ENCODE data around the gene KYNU. TPM values are rescaled to one million over a fixed set of nuclear protein-coding genes. Genes with fewer than 3 reads are reported as not detected.
"Not testable (repeated sequence)": the region's sequence is repeated elsewhere in the genome, so short reads cannot be mapped to it uniquely, and the experiment has no call there.

KYNU gene
- total and polyA plus RNA-seq, 7 experiments from 2014 or later: 0.13 to 23.4 (median 1.4) TPM; not detected in 2

GRCh38 chr2:142903726-142904125, 26.3 kb downstream of the KYNU start:
- H3K27ac ChIP-seq (ENCODE audit: low read depth, low read length); H3K4me1 Mint-ChIP-seq; H3K27me3 ChIP-seq (ENCODE audit: control insufficient read depth in 2 of 2, insufficient read depth in 2 of 2, low read length in 2 of 2); H3K36me3 Mint-ChIP-seq; H3K9me3 ChIP-seq (ENCODE audit: control insufficient read depth in 2 of 3, low read length in 3 of 3); POLR2A ChIA-PET; DNase-seq; ATAC-seq; H3K27ac Mint-ChIP-seq; intact Hi-C loops (cut with micrococcal nuclease); CTCF ChIA-PET; H3K4me1 ChIP-seq (ENCODE audit: control insufficient read depth in 2 of 2, insufficient read depth in 2 of 2, low read length in 2 of 2); H3K9me3 Mint-ChIP-seq; H3K4me3 ChIP-seq (ENCODE audit: low read length); H3K4me3 Mint-ChIP-seq; H3K36me3 ChIP-seq (ENCODE audit: control insufficient read depth in 2 of 3, insufficient read depth in 3 of 3, low read length in 3 of 3): not testable (repeated sequence)
- H3K27me3 Mint-ChIP-seq: peaks cover 0 to 12% (median 2%) of the 10 kb centered on the region in 5 donors

GRCh38 chr2:142907653-142908052, 30.2 kb downstream of the KYNU start:
- CTCF ChIA-PET: no interaction called here
- DNase-seq: no peak
- no peak for ATAC-seq
- no peak overlapping the region for H3K4me3 Mint-ChIP-seq
- Histone ChIP-seq H3K9me3 (ENCODE audit: control insufficient read depth in 2 of 3, low read length in 3 of 3) (no peaks in the 10 kb centered on the region), H3K36me3 (ENCODE audit: control insufficient read depth in 2 of 3, insufficient read depth in 3 of 3, low read length in 3 of 3) (no peaks in the 10 kb centered on the region), H3K27ac (ENCODE audit: low read depth, low read length) (no peak overlapping the region), H3K4me1 (ENCODE audit: control insufficient read depth in 2 of 2, insufficient read depth in 2 of 2, low read length in 2 of 2) (no peaks in the 10 kb centered on the region), H3K27me3 (ENCODE audit: control insufficient read depth in 2 of 2, insufficient read depth in 2 of 2, low read length in 2 of 2) (no peaks in the 10 kb centered on the region), H3K4me3 (ENCODE audit: low read length) (no peak overlapping the region)
- no peaks in the 10 kb centered on the region for H3K27me3 Mint-ChIP-seq
- H3K27ac Mint-ChIP-seq: no peak overlapping the region
- POLR2A ChIA-PET: no interaction called here
- intact Hi-C loops (cut with micrococcal nuclease): no loop called here
- H3K9me3 Mint-ChIP-seq: peaks cover 0 to 2% (median 0%) of the 10 kb centered on the region in 11 donors
- H3K36me3 Mint-ChIP-seq: no peaks in the 10 kb centered on the region
- no peaks in the 10 kb centered on the region for H3K4me1 Mint-ChIP-seq

- H3K36me3 Mint-ChIP-seq: no peaks in the 10 kb centered on the region
- ChIA-PET POLR2A (no interaction called here), CTCF (no interaction called here)
- no peak overlapping the region for H3K4me3 Mint-ChIP-seq
- H3K27ac Mint-ChIP-seq: no peak overlapping the region
- Histone ChIP-seq H3K36me3 (ENCODE audit: control insufficient read depth in 2 of 3, insufficient read depth in 3 of 3, low read length in 3 of 3) (no peaks in the 10 kb centered on the region), H3K9me3 (ENCODE audit: control insufficient read depth in 2 of 3, low read length in 3 of 3) (no peaks in the 10 kb centered on the region), H3K4me1 (ENCODE audit: control insufficient read depth in 2 of 2, insufficient read depth in 2 of 2, low read length in 2 of 2) (no peaks in the 10 kb centered on the region), H3K4me3 (ENCODE audit: low read length) (no peak overlapping the region), H3K27me3 (ENCODE audit: control insufficient read depth in 2 of 2, insufficient read depth in 2 of 2, low read length in 2 of 2) (no peaks in the 10 kb centered on the region), H3K27ac (ENCODE audit: low read depth, low read length) (no peak overlapping the region)
- intact Hi-C loops (cut with micrococcal nuclease): no loop called here
- no peak for ATAC-seq
- H3K4me1 Mint-ChIP-seq: no peaks in the 10 kb centered on the region
- H3K27me3 Mint-ChIP-seq: peaks cover 0 to 14% (median 5%) of the 10 kb centered on the region in 5 donors
- peaks cover 0 to 8% (median 0%) of the 10 kb centered on the region in 11 donors for H3K9me3 Mint-ChIP-seq
- no peak for DNase-seq
These were observed 37.2 kb downstream of the KYNU start for GRCh38 chr2:142914507-142915313.

- H3K4me1 Mint-ChIP-seq: no peaks in the 10 kb centered on the region
- no peak for DNase-seq
- Histone ChIP-seq H3K27ac (ENCODE audit: low read depth, low read length) (no peak overlapping the region), H3K27me3 (ENCODE audit: control insufficient read depth in 2 of 2, insufficient read depth in 2 of 2, low read length in 2 of 2) (no peaks in the 10 kb centered on the region), H3K4me1 (ENCODE audit: control insufficient read depth in 2 of 2, insufficient read depth in 2 of 2, low read length in 2 of 2) (no peaks in the 10 kb centered on the region), H3K4me3 (ENCODE audit: low read length) (no peak overlapping the region), H3K36me3 (ENCODE audit: control insufficient read depth in 2 of 3, insufficient read depth in 3 of 3, low read length in 3 of 3) (no peaks in the 10 kb centered on the region), H3K9me3 (ENCODE audit: control insufficient read depth in 2 of 3, low read length in 3 of 3) (no peaks in the 10 kb centered on the region)
- H3K9me3 Mint-ChIP-seq: peaks cover 0 to 8% (median 0%) of the 10 kb centered on the region in 11 donors
- H3K27ac Mint-ChIP-seq: no peak overlapping the region
- no peaks in the 10 kb centered on the region for H3K36me3 Mint-ChIP-seq
- ChIA-PET POLR2A (no interaction called here), CTCF (no interaction called here)
- intact Hi-C loops (cut with micrococcal nuclease): no loop called here
- H3K27me3 Mint-ChIP-seq: peaks cover 0 to 14% (median 5%) of the 10 kb centered on the region in 5 donors
- no peak overlapping the region for H3K4me3 Mint-ChIP-seq
- ATAC-seq: no peak
These were observed 38.0 kb downstream of the KYNU start for GRCh38 chr2:142915502-142915901.

GRCh38 chr2:142918624-142919023, 41.2 kb downstream of the KYNU start:
- intact Hi-C loops (cut with micrococcal nuclease): no loop called here
- Histone ChIP-seq H3K27me3 (ENCODE audit: control insufficient read depth in 2 of 2, insufficient read depth in 2 of 2, low read length in 2 of 2) (no peaks in the 10 kb centered on the region), H3K36me3 (ENCODE audit: control insufficient read depth in 2 of 3, insufficient read depth in 3 of 3, low read length in 3 of 3) (no peaks in the 10 kb centered on the region), H3K9me3 (ENCODE audit: control insufficient read depth in 2 of 3, low read length in 3 of 3) (no peaks in the 10 kb centered on the region), H3K27ac (ENCODE audit: low read depth, low read length) (no peak overlapping the region), H3K4me1 (ENCODE audit: control insufficient read depth in 2 of 2, insufficient read depth in 2 of 2, low read length in 2 of 2) (no peaks in the 10 kb centered on the region), H3K4me3 (ENCODE audit: low read length) (no peak overlapping the region)
- ChIA-PET CTCF (interaction anchor here (0.7 kb wide), 1 partner anchor 923 kb away, joined by 6 read pairs; no protein-coding TSS in a partner anchor), POLR2A (no interaction called here)
- ATAC-seq (no peak), DNase-seq (no peak)
- Mint-ChIP-seq H3K4me3 (no peak overlapping the region), H3K9me3 (peaks cover 0 to 2% (median 0%) of the 10 kb centered on the region in 11 donors), H3K27me3 (peaks cover 0 to 14% (median 5%) of the 10 kb centered on the region in 5 donors), H3K36me3 (no peaks in the 10 kb centered on the region), H3K4me1 (no peaks in the 10 kb centered on the region), H3K27ac (no peak overlapping the region)

- H3K36me3 ChIP-seq (ENCODE audit: control insufficient read depth in 2 of 3, insufficient read depth in 3 of 3, low read length in 3 of 3): no peaks in the 10 kb centered on the region
- no peaks in the 10 kb centered on the region for H3K4me1 Mint-ChIP-seq
- ATAC-seq: no peak
- intact Hi-C loops (cut with micrococcal nuclease): no loop called here
- no peaks in the 10 kb centered on the region for H3K36me3 Mint-ChIP-seq
- ChIA-PET POLR2A (no interaction called here), CTCF (no interaction called here)
- H3K27me3 ChIP-seq (ENCODE audit: control insufficient read depth in 2 of 2, insufficient read depth in 2 of 2, low read length in 2 of 2): no peaks in the 10 kb centered on the region
- no peak overlapping the region for H3K4me3 ChIP-seq (ENCODE audit: low read length)
- no peak for DNase-seq
- H3K27ac ChIP-seq (ENCODE audit: low read depth, low read length): no peak overlapping the region
- no peaks in the 10 kb centered on the region for H3K9me3 Mint-ChIP-seq
- H3K27ac Mint-ChIP-seq: no peak overlapping the region
- H3K4me3 Mint-ChIP-seq: no peak overlapping the region
- no peaks in the 10 kb centered on the region for H3K4me1 ChIP-seq (ENCODE audit: control insufficient read depth in 2 of 2, insufficient read depth in 2 of 2, low read length in 2 of 2)
- no peaks in the 10 kb centered on the region for H3K9me3 ChIP-seq (ENCODE audit: control insufficient read depth in 2 of 3, low read length in 3 of 3)
- peaks cover 0 to 13% (median 3%) of the 10 kb centered on the region in 5 donors for H3K27me3 Mint-ChIP-seq
These were observed 43.1 kb downstream of the KYNU start for GRCh38 chr2:142920571-142920970.

- ATAC-seq (no peak), DNase-seq (no peak)
- H3K4me1 Mint-ChIP-seq: no peaks in the 10 kb centered on the region
- Histone ChIP-seq H3K27me3 (ENCODE audit: control insufficient read depth in 2 of 2, insufficient read depth in 2 of 2, low read length in 2 of 2) (no peaks in the 10 kb centered on the region), H3K9me3 (ENCODE audit: control insufficient read depth in 2 of 3, low read length in 3 of 3) (no peaks in the 10 kb centered on the region), H3K4me1 (ENCODE audit: control insufficient read depth in 2 of 2, insufficient read depth in 2 of 2, low read length in 2 of 2) (no peaks in the 10 kb centered on the region), H3K36me3 (ENCODE audit: control insufficient read depth in 2 of 3, insufficient read depth in 3 of 3, low read length in 3 of 3) (no peaks in the 10 kb centered on the region), H3K4me3 (ENCODE audit: low read length) (no peak overlapping the region), H3K27ac (ENCODE audit: low read depth, low read length) (no peak overlapping the region)
- CTCF ChIA-PET: no interaction called here
- no peak overlapping the region for H3K4me3 Mint-ChIP-seq
- POLR2A ChIA-PET: no interaction called here
- H3K9me3 Mint-ChIP-seq: no peaks in the 10 kb centered on the region
- H3K27ac Mint-ChIP-seq: no peak overlapping the region
- peaks cover 0 to 8% (median 0%) of the 10 kb centered on the region in 5 donors for H3K27me3 Mint-ChIP-seq
- intact Hi-C loops (cut with micrococcal nuclease): no loop called here
- H3K36me3 Mint-ChIP-seq: no peaks in the 10 kb centered on the region
These were observed 49.0 kb downstream of the KYNU start for GRCh38 chr2:142926445-142926844.
